HEK293 (cell line): ENCODE results near the gene KRT222.

Source experiments
- CTCF ChIP-seq: fragments of 450-650 bp; formaldehyde crosslinking; IDR thresholded peaks from 2 replicates; pipeline ENCODE4 v1.5.1; 2016; ENCODE audit warnings: missing biosample characterization, missing genetic modification characterization
- HOXA7 ChIP-seq: sonication (generic); formaldehyde crosslinking; IDR thresholded peaks from 2 replicates; pipeline ENCODE4 v1.8.1; 2022; ENCODE audit warnings: missing genetic modification reagents, borderline replicate concordance
- YY1 ChIP-seq: fragments of 450-650 bp; formaldehyde crosslinking; IDR thresholded peaks from 2 replicates; pipeline ENCODE4 v1.5.1; 2018; ENCODE audit warnings: missing biosample characterization, missing genetic modification characterization
- ZNF488 ChIP-seq: fragments of 450-650 bp; formaldehyde crosslinking; IDR thresholded peaks from 2 replicates; pipeline ENCODE4 v1.5.1; 2016; ENCODE audit warnings: missing biosample characterization, missing genetic modification characterization
- ZNF76 ChIP-seq: fragments of 450-650 bp; formaldehyde crosslinking; IDR thresholded peaks from 2 replicates; pipeline ENCODE4; 2016; ENCODE audit warnings: low read depth, missing biosample characterization, missing genetic modification characterization, borderline replicate concordance
- TF ChIP-seq, protein P1 (sequence below): fragments of 450-650 bp; formaldehyde crosslinking; IDR thresholded peaks from 2 replicates; pipeline ENCODE4 v1.5.1; 2016; ENCODE audit warnings: missing biosample characterization, missing genetic modification characterization, low read depth

DNA sequence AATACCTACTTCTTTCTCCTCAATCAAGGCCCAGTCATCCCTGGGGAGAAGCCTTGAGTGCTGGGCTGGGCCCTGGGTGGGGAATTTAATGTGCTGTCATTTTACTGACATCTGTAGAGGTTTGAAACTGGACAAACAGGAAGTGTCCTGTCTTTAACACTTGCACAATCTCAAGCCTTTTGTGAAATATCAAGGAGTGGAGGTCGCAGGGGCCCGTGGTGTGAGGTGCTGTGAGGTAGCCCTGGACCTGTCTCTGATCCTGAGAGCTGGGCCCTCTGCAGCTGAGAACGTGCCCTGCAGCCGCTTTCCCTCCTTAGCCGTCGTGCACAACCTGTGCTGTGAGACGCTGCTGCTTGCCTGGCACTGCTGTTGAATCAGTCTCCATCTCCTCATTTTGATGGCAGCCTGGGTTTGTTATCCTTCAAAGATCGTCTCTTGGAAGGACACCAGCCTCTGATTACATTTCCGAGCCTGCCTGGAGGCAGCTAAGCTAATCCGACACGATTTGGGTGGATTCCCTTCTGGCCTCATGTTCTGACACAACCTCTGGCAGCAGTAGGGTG, 47.2 kb downstream of the KRT222 start:
- TF ChIP-seq ZNF488 (tag by site-specific recombination) (no peak), ZNF76 (tag by site-specific recombination) (no peak), CTCF (no peak), YY1 (tag by site-specific recombination) (no peak), HOXA7 (CRISPR knock-in tag) (no peak)
- TF ChIP-seq, protein P1, sequence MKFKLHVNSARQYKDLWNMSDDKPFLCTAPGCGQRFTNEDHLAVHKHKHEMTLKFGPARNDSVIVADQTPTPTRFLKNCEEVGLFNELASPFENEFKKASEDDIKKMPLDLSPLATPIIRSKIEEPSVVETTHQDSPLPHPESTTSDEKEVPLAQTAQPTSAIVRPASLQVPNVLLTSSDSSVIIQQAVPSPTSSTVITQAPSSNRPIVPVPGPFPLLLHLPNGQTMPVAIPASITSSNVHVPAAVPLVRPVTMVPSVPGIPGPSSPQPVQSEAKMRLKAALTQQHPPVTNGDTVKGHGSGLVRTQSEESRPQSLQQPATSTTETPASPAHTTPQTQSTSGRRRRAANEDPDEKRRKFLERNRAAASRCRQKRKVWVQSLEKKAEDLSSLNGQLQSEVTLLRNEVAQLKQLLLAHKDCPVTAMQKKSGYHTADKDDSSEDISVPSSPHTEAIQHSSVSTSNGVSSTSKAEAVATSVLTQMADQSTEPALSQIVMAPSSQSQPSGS (tag by site-specific recombination), result no peak
